Sigmoid colon (tissue), 7 donors: ENCODE measurements around the gene SLC2A6. TPM values are rescaled to one million over a fixed set of nuclear protein-coding genes. Genes with fewer than 3 reads are reported as not detected.

ENCODE experiments used
- DNase-seq: peaks from one replicate; pipeline ENCODE4 v3.0.0-alpha.2; 2019
- H3K27ac ChIP-seq, 4 donors: fragments of 200-600 bp; sonication (generic); one replicate each; pipeline ENCODE4 v1.5.1; 2016 to 2019; ENCODE audit warnings: mild to moderate bottlenecking in 1 of 4
- H3K27me3 ChIP-seq, 3 donors: fragments of 200-600 bp; sonication (generic); one replicate each; pipeline ENCODE4 v1.5.1; 2019; ENCODE audit warnings: mild to moderate bottlenecking in 1 of 3
- H3K36me3 ChIP-seq, 4 donors: fragments of 200-600 bp; sonication (generic); one replicate each; pipeline ENCODE4 v1.5.1; 2016 to 2019
- H3K4me1 ChIP-seq, 4 donors: fragments of 200-600 bp; sonication (generic); one replicate each; pipeline ENCODE4 v1.5.1; 2017 to 2019
- H3K4me3 ChIP-seq, 4 donors: fragments of 200-600 bp; sonication (generic); one replicate each; pipeline ENCODE4 v1.5.1; 2017 to 2019; ENCODE audit warnings: mild to moderate bottlenecking in 2 of 4, moderate library complexity in 1 of 4
- H3K9me3 ChIP-seq, 4 donors: fragments of 200-600 bp in 3 of 4; sonication (generic) in 3 of 4; one replicate each; pipeline versions ENCODE4 v1.5.1 to v1.6.1; 2013 to 2019
- EP300 ChIP-seq, 4 donors: sonication (generic); formaldehyde crosslinking; IDR thresholded peaks; one replicate each; pipeline ENCODE4 v1.6.1; 2017; ENCODE audit warnings: antibody characterized with exemption in 4 of 4
- POLR2A ChIP-seq, 2 donors: fragments of 450-650 bp; IDR thresholded peaks; one replicate each; pipeline ENCODE4 v1.6.1; 2016; ENCODE audit warnings: antibody characterized with exemption in 2 of 2, mild to moderate bottlenecking in 2 of 2, moderate library complexity in 2 of 2
- POLR2AphosphoS5 ChIP-seq, 4 donors: sonication (generic); formaldehyde crosslinking; IDR thresholded peaks; one replicate each; pipeline ENCODE4 v1.6.1; 2017; ENCODE audit warnings: antibody characterized with exemption in 4 of 4
- WGBS, 2 donors: extraction: QIAGEN DNeasy Blood & Tissue Kit; methylation state at CpG; one replicate each; pipeline ENCODE4 v1.1.7; 2013; 5-methylcytosine and 5-hydroxymethylcytosine counted together
- intact Hi-C: fragments of 100-400 bp; cut with DNase I; formaldehyde crosslinking; loops from one replicate; pipeline ENCODE4 v1.15.1; 2023
- polyA plus RNA-seq, 3 donors: library from polyadenylated mRNA; stranded (reverse); fragments of 200-250 nt; gene quantifications; one replicate each; pipeline ENCODE4 v1.2.3, GENCODE V29; 2013
- total RNA-seq, 4 donors: library from RNA; depleted of rRNA; stranded (reverse); fragments of >200 nt; gene quantifications; one replicate each; pipeline ENCODE4 v1.1.0, GENCODE V29; 2016
- TF ChIP-seq, protein P1 (sequence below), 4 experiments: fragments of 450-650 bp in 3 of 4; fragments of 200-600 bp in 1 of 4; IDR thresholded peaks; one replicate each; pipeline ENCODE4 v1.5.1; 2016 to 2019; ENCODE audit warnings: antibody characterized with exemption in 4 of 4, mild to moderate bottlenecking in 3 of 4, moderate library complexity in 2 of 4
- donor health status: healthy with polysubstance abuse.
- donor health status: Bipolar disorder and iron deficiency.
- donor health status: healthy.

The SLC2A6 gene
- total and polyA plus RNA-seq, 7 donors: 1.2 to 8.2 (median 1.8) TPM

DNA sequence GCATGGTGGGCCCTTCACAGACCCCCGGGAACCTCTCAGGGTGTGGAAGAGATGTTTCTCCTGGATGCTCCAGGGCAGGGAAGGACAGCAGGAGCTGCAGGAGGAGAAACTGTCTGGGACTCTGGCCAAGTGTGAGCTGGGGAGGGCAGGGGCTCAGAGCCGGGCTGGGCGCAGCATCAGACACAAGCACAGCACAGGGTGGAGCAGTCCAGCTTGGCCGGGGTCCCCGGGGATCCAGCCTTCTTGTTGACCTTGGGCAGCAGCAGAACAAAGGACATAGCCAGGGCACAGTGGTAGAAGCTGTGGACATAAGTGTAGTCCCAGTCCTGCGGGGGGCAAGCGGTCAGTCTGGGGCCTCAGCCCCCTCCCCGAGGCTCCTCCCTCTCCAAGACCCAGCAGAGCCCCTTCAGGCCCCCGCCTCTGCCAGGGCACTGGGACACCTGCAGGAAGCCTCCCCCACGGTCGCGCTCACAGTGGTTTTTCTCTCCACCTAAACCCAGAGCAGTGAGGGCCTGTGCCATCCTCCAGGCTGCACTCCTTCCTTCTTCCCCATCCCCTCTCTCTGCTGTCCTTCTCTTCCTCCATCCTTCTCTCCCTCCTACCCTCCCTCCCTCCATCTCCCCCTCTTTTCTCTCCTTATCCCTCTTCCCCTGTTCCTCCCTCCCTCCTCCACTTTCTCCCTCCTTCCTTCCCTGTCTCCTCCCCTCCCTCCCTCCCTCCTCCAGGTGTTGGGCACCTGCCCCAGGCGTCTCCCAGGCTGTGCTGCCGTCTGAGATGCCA, 35.8 kb upstream of the SLC2A6 start:
- peaks cover 0 to 12% (median 7%) of the 10 kb centered on the region in 3 donors for H3K27me3 ChIP-seq
- no peak for TF ChIP-seq EP300 (IDR thresholded peaks at IDR 0.05)
- no peak for TF ChIP-seq POLR2A (IDR thresholded peaks at IDR 0.05)
- TF ChIP-seq POLR2AphosphoS5 (IDR thresholded peaks at IDR 0.05): no peak
- TF ChIP-seq, protein P1, sequence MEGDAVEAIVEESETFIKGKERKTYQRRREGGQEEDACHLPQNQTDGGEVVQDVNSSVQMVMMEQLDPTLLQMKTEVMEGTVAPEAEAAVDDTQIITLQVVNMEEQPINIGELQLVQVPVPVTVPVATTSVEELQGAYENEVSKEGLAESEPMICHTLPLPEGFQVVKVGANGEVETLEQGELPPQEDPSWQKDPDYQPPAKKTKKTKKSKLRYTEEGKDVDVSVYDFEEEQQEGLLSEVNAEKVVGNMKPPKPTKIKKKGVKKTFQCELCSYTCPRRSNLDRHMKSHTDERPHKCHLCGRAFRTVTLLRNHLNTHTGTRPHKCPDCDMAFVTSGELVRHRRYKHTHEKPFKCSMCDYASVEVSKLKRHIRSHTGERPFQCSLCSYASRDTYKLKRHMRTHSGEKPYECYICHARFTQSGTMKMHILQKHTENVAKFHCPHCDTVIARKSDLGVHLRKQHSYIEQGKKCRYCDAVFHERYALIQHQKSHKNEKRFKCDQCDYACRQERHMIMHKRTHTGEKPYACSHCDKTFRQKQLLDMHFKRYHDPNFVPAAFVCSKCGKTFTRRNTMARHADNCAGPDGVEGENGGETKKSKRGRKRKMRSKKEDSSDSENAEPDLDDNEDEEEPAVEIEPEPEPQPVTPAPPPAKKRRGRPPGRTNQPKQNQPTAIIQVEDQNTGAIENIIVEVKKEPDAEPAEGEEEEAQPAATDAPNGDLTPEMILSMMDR (IDR thresholded peaks at IDR 0.05): no peak
- H3K36me3 ChIP-seq: no peaks in the 10 kb centered on the region
- intact Hi-C loops: no loop called here
- H3K9me3 ChIP-seq: no peaks in the 10 kb centered on the region
- 32 to 47% methylated on average over 14 of the region's 14 CpGs for WGBS, 2 donors
- H3K27ac ChIP-seq: no peak overlapping the region
- no peak overlapping the region for H3K4me3 ChIP-seq
- no peak for DNase-seq
- H3K4me1 ChIP-seq: peaks cover 0 to 9% (median 6%) of the 10 kb centered on the region in 4 donors

DNA sequence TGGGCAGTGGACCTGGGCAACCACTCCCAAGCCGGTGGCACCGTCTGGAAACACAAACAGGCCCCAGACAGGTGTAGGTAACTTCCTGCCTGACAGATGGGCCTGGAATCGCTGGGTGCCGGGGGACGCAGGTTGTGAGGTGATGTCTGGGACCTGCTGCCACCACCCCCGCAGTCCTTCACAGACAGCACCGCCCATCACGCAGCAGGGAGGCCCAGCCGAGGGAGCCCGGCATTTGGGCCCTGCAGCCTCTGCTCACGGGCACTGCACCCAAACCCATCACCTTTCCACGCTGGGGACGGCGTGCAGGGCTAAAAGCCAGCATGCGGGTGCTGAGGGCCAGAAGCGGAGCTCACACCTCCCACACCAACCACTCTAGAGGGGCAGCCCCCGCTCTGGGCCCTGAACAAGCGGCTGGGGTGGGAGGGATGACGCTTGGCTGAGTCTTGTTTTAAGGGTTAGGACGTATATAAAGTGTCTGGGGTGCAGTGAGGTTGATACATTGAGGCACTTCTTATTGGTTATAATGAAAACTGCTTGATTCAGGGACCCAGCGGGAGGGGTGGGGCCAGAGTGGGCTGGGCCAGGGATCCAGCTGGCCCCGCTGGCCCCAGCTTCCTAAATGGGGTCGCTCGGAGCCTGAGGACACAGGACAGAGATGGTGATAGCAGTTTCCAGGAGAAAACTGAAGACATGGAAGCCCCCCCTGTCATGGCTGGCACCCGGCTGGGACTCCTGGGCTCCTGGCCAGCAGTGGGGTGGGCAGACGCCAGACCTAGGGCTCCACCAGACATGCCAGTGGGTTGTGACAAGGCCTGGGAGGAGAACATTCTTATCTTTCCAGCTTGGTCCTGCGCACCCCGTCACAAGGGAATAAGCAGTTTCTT, 34.6 kb upstream of the SLC2A6 start:
- Histone ChIP-seq H3K9me3 (no peaks in the 10 kb centered on the region), H3K4me3 (no peak overlapping the region), H3K27ac (no peak overlapping the region), H3K27me3 (peaks cover 0 to 12% (median 7%) of the 10 kb centered on the region in 3 donors), H3K36me3 (no peaks in the 10 kb centered on the region), H3K4me1 (peaks cover 0 to 17% (median 13%) of the 10 kb centered on the region in 4 donors)
- DNase-seq: no peak
- 72 to 80% methylated on average over 28 of the region's 28 CpGs for WGBS, 2 donors
- TF ChIP-seq POLR2A (IDR thresholded peaks at IDR 0.05) (no peak), POLR2AphosphoS5 (IDR thresholded peaks at IDR 0.05) (no peak), EP300 (IDR thresholded peaks at IDR 0.05) (no peak)
- TF ChIP-seq, protein P1 (IDR thresholded peaks at IDR 0.05): no peak
- intact Hi-C loops: no loop called here

GRCh38 chr9:133512253-133513213, 33.6 kb upstream of the SLC2A6 start:
- Histone ChIP-seq H3K36me3 (no peaks in the 10 kb centered on the region), H3K9me3 (no peaks in the 10 kb centered on the region), H3K4me1 (peaks cover 0 to 17% (median 13%) of the 10 kb centered on the region in 4 donors), H3K27me3 (peaks cover 0 to 12% (median 7%) of the 10 kb centered on the region in 3 donors), H3K27ac (no peak overlapping the region), H3K4me3 (no peak overlapping the region)
- intact Hi-C loops: no loop called here
- no peak for TF ChIP-seq POLR2AphosphoS5 (IDR thresholded peaks at IDR 0.05)
- no peak for TF ChIP-seq EP300 (IDR thresholded peaks at IDR 0.05)
- TF ChIP-seq POLR2A (IDR thresholded peaks at IDR 0.05): no peak
- WGBS, 2 donors: 90 to 92% methylated on average over 19 of the region's 19 CpGs
- no peak for DNase-seq

DNA sequence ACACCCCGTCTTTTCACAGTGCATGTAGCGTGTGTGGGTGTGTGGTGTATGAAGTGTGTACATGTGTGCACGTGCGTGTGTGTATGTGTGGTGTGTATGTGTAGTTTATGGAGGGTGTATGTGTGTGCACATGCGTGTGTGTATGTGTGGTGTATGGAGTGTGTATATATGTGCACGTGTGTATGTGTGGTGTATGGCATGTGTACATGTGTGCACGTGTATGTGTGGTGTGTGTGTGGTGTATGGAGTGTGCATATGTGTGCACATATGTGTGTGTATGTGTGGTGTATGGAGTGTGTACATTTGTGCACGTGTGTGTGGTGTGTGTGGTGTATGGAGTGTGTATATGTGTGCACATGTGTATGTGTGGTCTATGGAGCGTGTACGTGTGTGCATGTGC, 32.7 kb upstream of the SLC2A6 start:
- Histone ChIP-seq H3K4me3 (no peak overlapping the region), H3K9me3 (no peaks in the 10 kb centered on the region), H3K36me3 (no peaks in the 10 kb centered on the region), H3K4me1 (peaks cover 0 to 17% (median 13%) of the 10 kb centered on the region in 4 donors), H3K27me3 (peaks cover 0 to 12% (median 7%) of the 10 kb centered on the region in 3 donors), H3K27ac (no peak overlapping the region)
- DNase-seq: no peak
- WGBS, 2 donors: 87 to 89% methylated on average over 10 of the region's 10 CpGs
- TF ChIP-seq, protein P1 (IDR thresholded peaks at IDR 0.05): no peak
- TF ChIP-seq EP300 (IDR thresholded peaks at IDR 0.05) (no peak), POLR2A (IDR thresholded peaks at IDR 0.05) (no peak), POLR2AphosphoS5 (IDR thresholded peaks at IDR 0.05) (no peak)
- intact Hi-C loops: no loop called here
